GM12878 (cell line): Measurements from ENCODE around the gene GRIK4.

ENCODE experiments used
- CHD2 ChIP-seq: IDR thresholded peaks from 2 replicates; pipeline ENCODE4 v1.6.1; 2011; ENCODE audit warnings: low read depth, low read length, improper control_type of control experiment, borderline replicate concordance
- CREB1 ChIP-seq: IDR thresholded peaks from 2 replicates; pipeline ENCODE4 v1.6.1; 2012; ENCODE audit warnings: low read depth, mild to moderate bottlenecking, inconsistent platforms
- NR2F1 ChIP-seq: fragments of 450-650 bp; conservative IDR thresholded peaks from 2 replicates; pipeline ENCODE4 v1.6.1; 2017; ENCODE audit warnings: mild to moderate bottlenecking
- SREBF2 ChIP-seq: IDR thresholded peaks from 2 replicates; pipeline ENCODE4 v1.6.1; 2012; ENCODE audit warnings: mild to moderate bottlenecking, low read length
- SUPT20H ChIP-seq: IDR thresholded peaks from 2 replicates; pipeline ENCODE4 v1.6.1; 2011; ENCODE audit warnings: low read depth, mild to moderate bottlenecking, low read length, moderate library complexity, borderline replicate concordance; ENCODE audit not compliant: control insufficient read depth
- ZNF217 ChIP-seq: fragments of 450-650 bp; IDR thresholded peaks from 2 replicates; pipeline ENCODE4 v1.6.1; 2017; ENCODE audit warnings: antibody characterized with exemption, mild to moderate bottlenecking
- ZZZ3 ChIP-seq: IDR thresholded peaks from 2 replicates; pipeline ENCODE4 v1.6.1; 2011; ENCODE audit warnings: low read depth; ENCODE audit not compliant: control insufficient read depth, insufficient read length

- TF ChIP-seq ZZZ3 (no peak), SUPT20H (no peak), CREB1 (no peak), ZNF217 (no peak), NR2F1 (no peak), CHD2 (no peak), SREBF2 (no peak)
These were observed 305.2 kb downstream of the GRIK4 start for GRCh38 chr11:120816711-120817110.
